ENCODE measurements around the gene ZNF292. TPM values are rescaled to one million over a fixed set of nuclear protein-coding genes. Genes with fewer than 3 reads are reported as not detected.

Gene ZNF292
- total and polyA plus RNA-seq, 8 donors, result 1.9 to 106 (median 21.1) TPM

- H3K4me1 ChIP-seq, result peaks cover 0 to 7% (median 0%) of the 10 kb centered on the region in 4 donors
- WGBS, 5 donors, result 21 to 47% (median 37%) methylated on average over 2 of the region's 2 CpGs
Measured at GRCh38 chr6:87279196-87279595, 123.8 kb downstream of the ZNF292 start.

GRCh38 chr6:87281426-87281825 lies 126.1 kb downstream of the ZNF292 start:
- H3K9me3 ChIP-seq, result no peaks in the 10 kb centered on the region
- no peaks in the 10 kb centered on the region for H3K36me3 ChIP-seq
- no peak for DNase-seq
- H3K27ac ChIP-seq, result no peak overlapping the region
- no peaks in the 10 kb centered on the region for H3K27me3 ChIP-seq
- intact Hi-C loops (cut with DNase I; ENCODE audit: low total_unique reads), result no loop called here
- peaks cover 0 to under 1% (median 0%) of the 10 kb centered on the region in 4 donors for H3K4me1 ChIP-seq
- TF ChIP-seq POLR2A (IDR thresholded peaks at IDR 0.05) (no peak), CTCF (IDR thresholded peaks at IDR 0.05) (no peak), POLR2AphosphoS5 (IDR thresholded peaks at IDR 0.05) (no peak), EP300 (IDR thresholded peaks at IDR 0.05) (no peak)
- no peak overlapping the region for H3K4me3 ChIP-seq
- 40 to 66% (median 58%) methylated on average over 1 of the region's 1 CpG for WGBS, 5 donors

More at GRCh38 chr6:87279196-87279595, 123.8 kb downstream of the ZNF292 start:
- Histone ChIP-seq H3K36me3 (no peaks in the 10 kb centered on the region), H3K4me3 (no peak overlapping the region), H3K27ac (no peak overlapping the region), H3K9me3 (no peaks in the 10 kb centered on the region), H3K27me3 (no peaks in the 10 kb centered on the region)
- intact Hi-C loops (cut with DNase I; ENCODE audit: low total_unique reads), result no loop called here
- TF ChIP-seq EP300 (IDR thresholded peaks at IDR 0.05) (no peak), POLR2AphosphoS5 (IDR thresholded peaks at IDR 0.05) (no peak), POLR2A (IDR thresholded peaks at IDR 0.05) (no peak), CTCF (IDR thresholded peaks at IDR 0.05) (no peak)
- no peak for DNase-seq

- no peaks in the 10 kb centered on the region for H3K36me3 ChIP-seq
- no peak for TF ChIP-seq POLR2AphosphoS5 (IDR thresholded peaks at IDR 0.05)
- H3K4me1 ChIP-seq, result no peaks in the 10 kb centered on the region
- H3K27ac ChIP-seq, result no peak overlapping the region
- H3K9me3 ChIP-seq, result no peaks in the 10 kb centered on the region
- intact Hi-C loops (cut with DNase I; ENCODE audit: low total_unique reads), result no loop called here
- H3K27me3 ChIP-seq, result no peaks in the 10 kb centered on the region
- H3K4me3 ChIP-seq, result no peak overlapping the region
- no peak for DNase-seq
- 93 to 96% (median 95%) methylated on average over 1 of the region's 1 CpG for WGBS, 5 donors
Measured at GRCh38 chr6:87282743-87283142, 127.4 kb downstream of the ZNF292 start.

GRCh38 chr6:87283461-87283860 lies 128.1 kb downstream of the ZNF292 start:
- H3K4me3 ChIP-seq, result no peak overlapping the region
- no peaks in the 10 kb centered on the region for H3K27me3 ChIP-seq
- H3K36me3 ChIP-seq, result no peaks in the 10 kb centered on the region
- TF ChIP-seq EP300 (IDR thresholded peaks at IDR 0.05) (no peak), CTCF (IDR thresholded peaks at IDR 0.05) (no peak)
- no peak for DNase-seq
- no peaks in the 10 kb centered on the region for H3K9me3 ChIP-seq
- H3K27ac ChIP-seq, result no peak overlapping the region
- intact Hi-C loops (cut with DNase I; ENCODE audit: low total_unique reads), result no loop called here
- H3K4me1 ChIP-seq, result no peaks in the 10 kb centered on the region
- WGBS, 5 donors, result 68 to 80% (median 74%) methylated on average over 3 of the region's 3 CpGs

- no peak for TF ChIP-seq EP300 (IDR thresholded peaks at IDR 0.05)
- TF ChIP-seq POLR2AphosphoS5 (IDR thresholded peaks at IDR 0.05), result no peak
- no peak for TF ChIP-seq CTCF (IDR thresholded peaks at IDR 0.05)
- no peak for TF ChIP-seq POLR2A (IDR thresholded peaks at IDR 0.05)
- 89 to 95% (median 91%) methylated on average over 2 of the region's 2 CpGs for WGBS, 5 donors
- Histone ChIP-seq H3K27me3 (no peaks in the 10 kb centered on the region), H3K9me3 (no peaks in the 10 kb centered on the region), H3K27ac (no peak overlapping the region), H3K4me1 (no peaks in the 10 kb centered on the region), H3K36me3 (no peaks in the 10 kb centered on the region), H3K4me3 (no peak overlapping the region)
- DNase-seq, result no peak
- intact Hi-C loops (cut with DNase I; ENCODE audit: low total_unique reads), result no loop called here
Measured at GRCh38 chr6:87287251-87287650, 131.9 kb downstream of the ZNF292 start.

Measured in stomach (tissue), 9 donors.